PC-9 (cell line): ENCODE measurements around the gene AP2B1.

Experiments used
- EZH2 ChIP-seq: fragments of 200-600 bp; sonication (generic); IDR thresholded peaks from 2 replicates; pipeline ENCODE4 v1.8.0; 2017; ENCODE audit warnings: antibody characterized with exemption, low read depth
- TF ChIP-seq, protein P1 (sequence below): fragments of 200-600 bp; sonication (generic); conservative IDR thresholded peaks from 2 replicates; pipeline ENCODE4 v1.6.1; 2017; ENCODE audit warnings: mixed run types, antibody characterized with exemption, mild to moderate bottlenecking, moderate library complexity

DNA sequence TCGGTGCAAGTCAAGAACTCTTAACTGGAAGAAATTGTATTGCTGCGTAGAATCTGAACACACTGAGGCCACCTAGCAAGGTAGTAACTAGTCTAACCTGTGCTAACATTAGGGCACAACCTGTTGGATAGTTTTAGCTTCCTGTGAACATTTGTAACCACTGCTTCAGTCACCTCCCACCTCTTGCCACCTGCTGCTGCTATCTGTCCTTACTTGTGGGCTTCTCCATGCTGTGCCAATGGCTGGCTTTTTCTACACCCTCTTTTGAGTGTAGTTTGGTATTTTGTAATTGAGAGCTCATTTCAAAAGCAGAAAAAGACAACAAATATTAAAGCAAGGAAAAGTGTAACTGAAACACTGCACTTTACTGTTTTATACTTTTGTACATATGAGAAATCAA, 136.6 kb downstream of the AP2B1 start:
- no peak for TF ChIP-seq EZH2
- TF ChIP-seq, protein P1, sequence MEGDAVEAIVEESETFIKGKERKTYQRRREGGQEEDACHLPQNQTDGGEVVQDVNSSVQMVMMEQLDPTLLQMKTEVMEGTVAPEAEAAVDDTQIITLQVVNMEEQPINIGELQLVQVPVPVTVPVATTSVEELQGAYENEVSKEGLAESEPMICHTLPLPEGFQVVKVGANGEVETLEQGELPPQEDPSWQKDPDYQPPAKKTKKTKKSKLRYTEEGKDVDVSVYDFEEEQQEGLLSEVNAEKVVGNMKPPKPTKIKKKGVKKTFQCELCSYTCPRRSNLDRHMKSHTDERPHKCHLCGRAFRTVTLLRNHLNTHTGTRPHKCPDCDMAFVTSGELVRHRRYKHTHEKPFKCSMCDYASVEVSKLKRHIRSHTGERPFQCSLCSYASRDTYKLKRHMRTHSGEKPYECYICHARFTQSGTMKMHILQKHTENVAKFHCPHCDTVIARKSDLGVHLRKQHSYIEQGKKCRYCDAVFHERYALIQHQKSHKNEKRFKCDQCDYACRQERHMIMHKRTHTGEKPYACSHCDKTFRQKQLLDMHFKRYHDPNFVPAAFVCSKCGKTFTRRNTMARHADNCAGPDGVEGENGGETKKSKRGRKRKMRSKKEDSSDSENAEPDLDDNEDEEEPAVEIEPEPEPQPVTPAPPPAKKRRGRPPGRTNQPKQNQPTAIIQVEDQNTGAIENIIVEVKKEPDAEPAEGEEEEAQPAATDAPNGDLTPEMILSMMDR = no peak
